ENCODE results near the gene MTERF1. TPM values are rescaled to one million over a fixed set of nuclear protein-coding genes. Genes with fewer than 3 reads are reported as not detected.
"Not testable (repeated sequence)": the region's sequence is repeated elsewhere in the genome, so short reads cannot be mapped to it uniquely, and the experiment has no call there.

Gene MTERF1
- total RNA-seq, 4 donors from 2014 or later = 4.4 to 23.8 (median 21.0) TPM

- Histone ChIP-seq H3K4me1 (no peaks in the 10 kb centered on the region), H3K36me3 (no peaks in the 10 kb centered on the region)
- intact Hi-C loops (cut with DNase I; ENCODE audit: low total_unique reads) = no loop called here
Observed at GRCh38 chr7:91869661-91870060, 10.8 kb downstream of the MTERF1 start.

GRCh38 chr7:91866599-91867148, 13.8 kb downstream of the MTERF1 start:
- Histone ChIP-seq H3K27ac (no peak overlapping the region), H3K4me1 (no peaks in the 10 kb centered on the region), H3K9me3 (no peaks in the 10 kb centered on the region), H3K36me3 (no peaks in the 10 kb centered on the region), H3K4me3 (no peak overlapping the region), H3K27me3 (no peaks in the 10 kb centered on the region)
- intact Hi-C loops (cut with DNase I; ENCODE audit: low total_unique reads) = no loop called here
- no peak for DNase-seq
- TF ChIP-seq CTCF (IDR thresholded peaks at IDR 0.05) (no peak), POLR2A (IDR thresholded peaks at IDR 0.05) (no peak)

More at GRCh38 chr7:91869661-91870060, 10.8 kb downstream of the MTERF1 start:
- H3K27ac ChIP-seq = no peak overlapping the region
- TF ChIP-seq POLR2A (IDR thresholded peaks at IDR 0.05) (no peak), CTCF (IDR thresholded peaks at IDR 0.05) (no peak)
- no peaks in the 10 kb centered on the region for H3K27me3 ChIP-seq
- no peaks in the 10 kb centered on the region for H3K9me3 ChIP-seq
- no peak overlapping the region for H3K4me3 ChIP-seq
- no peak for DNase-seq

- Histone ChIP-seq H3K27me3 (no peaks in the 10 kb centered on the region), H3K4me3 (no peak overlapping the region), H3K4me1 (no peaks in the 10 kb centered on the region), H3K36me3 (no peaks in the 10 kb centered on the region), H3K9me3 (no peaks in the 10 kb centered on the region), H3K27ac (no peak overlapping the region)
- TF ChIP-seq CTCF (IDR thresholded peaks at IDR 0.05) (no peak), POLR2A (IDR thresholded peaks at IDR 0.05) (no peak)
- no peak for DNase-seq
- intact Hi-C loops (cut with DNase I; ENCODE audit: low total_unique reads) = no loop called here
Observed at GRCh38 chr7:91865511-91865910, 15.0 kb downstream of the MTERF1 start.

- DNase-seq; intact Hi-C loops (cut with DNase I; ENCODE audit: low total_unique reads); H3K36me3 ChIP-seq; H3K4me1 ChIP-seq; H3K4me3 ChIP-seq; H3K27ac ChIP-seq; H3K9me3 ChIP-seq; H3K27me3 ChIP-seq: not testable (repeated sequence)
Observed at GRCh38 chr7:91864604-91865003, 15.9 kb downstream of the MTERF1 start.

GRCh38 chr7:91864070-91864469, 16.4 kb downstream of the MTERF1 start:
- H3K27ac ChIP-seq = no peak overlapping the region
- intact Hi-C loops (cut with DNase I; ENCODE audit: low total_unique reads) = no loop called here
- TF ChIP-seq CTCF (IDR thresholded peaks at IDR 0.05) (no peak), POLR2A (IDR thresholded peaks at IDR 0.05) (no peak)

GRCh38 chr7:91852263-91852741, 28.2 kb downstream of the MTERF1 start:
- Histone ChIP-seq H3K27ac (no peak overlapping the region), H3K27me3 (no peaks in the 10 kb centered on the region), H3K4me1 (no peaks in the 10 kb centered on the region), H3K4me3 (no peak overlapping the region), H3K36me3 (no peaks in the 10 kb centered on the region), H3K9me3 (peaks cover 0 to 3% of the 10 kb centered on the region in 2 donors)
- DNase-seq = no peak
- no peak for TF ChIP-seq CTCF (IDR thresholded peaks at IDR 0.05)
- TF ChIP-seq POLR2A (IDR thresholded peaks at IDR 0.05) = no peak
- intact Hi-C loops (cut with DNase I; ENCODE audit: low total_unique reads) = no loop called here

More at GRCh38 chr7:91864070-91864469, 16.4 kb downstream of the MTERF1 start:
- H3K4me1 ChIP-seq = no peaks in the 10 kb centered on the region
- H3K27me3 ChIP-seq = no peaks in the 10 kb centered on the region
- H3K9me3 ChIP-seq = no peaks in the 10 kb centered on the region
- no peaks in the 10 kb centered on the region for H3K36me3 ChIP-seq
- H3K4me3 ChIP-seq = no peak overlapping the region
- no peak for DNase-seq

Measured in uterus (tissue), 4 donors.